ENCODE results near the gene KIAA1958.

The KIAA1958 gene

GRCh38 chr9:112680731-112681402 is 194.2 kb downstream of the KIAA1958 start:
- no peak overlapping the region for H4K8ac ChIP-seq (ENCODE audit: low read depth, low read length)
- H3K27me3 ChIP-seq (ENCODE audit: insufficient read depth, low read length, poor library complexity) = no peaks in the 10 kb centered on the region
- no peak overlapping the region for H3K4me3 ChIP-seq (ENCODE audit: low read length)
- WGBS (ENCODE audit: extremely low coverage, insufficient coverage, low lambda C conversion rate) = no CpG with 5 or more reads among the region's 6 CpGs
- no peak overlapping the region for H2BK5ac ChIP-seq (ENCODE audit: low read length)
- peak overlapping the region; percentile 63 for H3K56ac ChIP-seq (ENCODE audit: low read length)
- H3K36me3 ChIP-seq (ENCODE audit: control insufficient read depth, insufficient read depth, low read length) = no peaks in the 10 kb centered on the region
- no peak overlapping the region for H2AK5ac ChIP-seq (ENCODE audit: low read length)
- no peaks in the 10 kb centered on the region for H3K79me1 ChIP-seq (ENCODE audit: low read length)
- no peak overlapping the region for H2BK120ac ChIP-seq (ENCODE audit: low read depth, low read length)
- H3K4me1 ChIP-seq (ENCODE audit: control insufficient read depth, low read depth, low read length) = peaks cover 2% of the 10 kb centered on the region
- no peak overlapping the region for H4K5ac ChIP-seq (ENCODE audit: low read length)
- no peak overlapping the region for H3K4me2 ChIP-seq (ENCODE audit: low read length)
- H3K18ac ChIP-seq (ENCODE audit: low read length) = no peak overlapping the region
- H3K9ac ChIP-seq (ENCODE audit: low read length) = no peak overlapping the region
- no peak overlapping the region for H3K23ac ChIP-seq (ENCODE audit: low read length)
- no peak overlapping the region for H2BK15ac ChIP-seq (replicated peaks; ENCODE audit: low read depth)
- peak; percentile 64 for DNase-seq
- H3K27ac ChIP-seq (ENCODE audit: low read depth, low read length) = no peak overlapping the region
- H3K4ac ChIP-seq (ENCODE audit: low read depth, low read length) = no peak overlapping the region
- H3K79me2 ChIP-seq (ENCODE audit: control insufficient read depth, insufficient read depth, low read length) = no peaks in the 10 kb centered on the region

- no peak overlapping the region for H3K18ac ChIP-seq (ENCODE audit: low read length)
- no peaks in the 10 kb centered on the region for H3K4me1 ChIP-seq (ENCODE audit: control insufficient read depth, low read depth, low read length)
- H3K56ac ChIP-seq (ENCODE audit: low read length) = no peak overlapping the region
- H4K8ac ChIP-seq (ENCODE audit: low read depth, low read length) = no peak overlapping the region
- no peak overlapping the region for H3K4me3 ChIP-seq (ENCODE audit: low read length)
- H3K79me1 ChIP-seq (ENCODE audit: low read length) = no peaks in the 10 kb centered on the region
- H3K36me3 ChIP-seq (ENCODE audit: control insufficient read depth, insufficient read depth, low read length) = no peaks in the 10 kb centered on the region
- no CpG with 5 or more reads among the region's 6 CpGs for WGBS (ENCODE audit: extremely low coverage, insufficient coverage, low lambda C conversion rate)
- no peak overlapping the region for H4K5ac ChIP-seq (ENCODE audit: low read length)
- H2BK15ac ChIP-seq (replicated peaks; ENCODE audit: low read depth) = no peak overlapping the region
- no peak for DNase-seq
- H3K4me2 ChIP-seq (ENCODE audit: low read length) = no peak overlapping the region
- no peaks in the 10 kb centered on the region for H3K27me3 ChIP-seq (ENCODE audit: insufficient read depth, low read length, poor library complexity)
- H3K79me2 ChIP-seq (ENCODE audit: control insufficient read depth, insufficient read depth, low read length) = no peaks in the 10 kb centered on the region
- no peak overlapping the region for H2BK120ac ChIP-seq (ENCODE audit: low read depth, low read length)
- no peak overlapping the region for H3K9ac ChIP-seq (ENCODE audit: low read length)
- H2AK5ac ChIP-seq (ENCODE audit: low read length) = no peak overlapping the region
- no peak overlapping the region for H3K4ac ChIP-seq (ENCODE audit: low read depth, low read length)
- H3K23ac ChIP-seq (ENCODE audit: low read length) = no peak overlapping the region
- no peak overlapping the region for H2BK5ac ChIP-seq (ENCODE audit: low read length)
- H3K27ac ChIP-seq (ENCODE audit: low read depth, low read length) = no peak overlapping the region
Observed at GRCh38 chr9:112689161-112689740, 202.6 kb downstream of the KIAA1958 start.

- Histone ChIP-seq H4K5ac (ENCODE audit: low read length) (no peak overlapping the region), H3K56ac (ENCODE audit: low read length) (no peak overlapping the region), H2BK15ac (replicated peaks; ENCODE audit: low read depth) (no peak overlapping the region), H3K79me2 (ENCODE audit: control insufficient read depth, insufficient read depth, low read length) (no peaks in the 10 kb centered on the region), H3K4me3 (ENCODE audit: low read length) (no peak overlapping the region), H3K79me1 (ENCODE audit: low read length) (no peaks in the 10 kb centered on the region), H3K36me3 (ENCODE audit: control insufficient read depth, insufficient read depth, low read length) (no peaks in the 10 kb centered on the region), H3K27me3 (ENCODE audit: insufficient read depth, low read length, poor library complexity) (no peaks in the 10 kb centered on the region), H3K4me2 (ENCODE audit: low read length) (no peak overlapping the region), H3K4ac (ENCODE audit: low read depth, low read length) (no peak overlapping the region), H2BK5ac (ENCODE audit: low read length) (no peak overlapping the region), H3K27ac (ENCODE audit: low read depth, low read length) (no peak overlapping the region), H2BK120ac (ENCODE audit: low read depth, low read length) (no peak overlapping the region), H2AK5ac (ENCODE audit: low read length) (no peak overlapping the region), H3K23ac (ENCODE audit: low read length) (no peak overlapping the region), H3K18ac (ENCODE audit: low read length) (no peak overlapping the region), H4K8ac (ENCODE audit: low read depth, low read length) (no peak overlapping the region), H3K4me1 (ENCODE audit: control insufficient read depth, low read depth, low read length) (no peaks in the 10 kb centered on the region), H3K9ac (ENCODE audit: low read length) (no peak overlapping the region)
- DNase-seq = no peak
- no CpG with 5 or more reads among the region's 4 CpGs for WGBS (ENCODE audit: extremely low coverage, insufficient coverage, low lambda C conversion rate)
Observed at GRCh38 chr9:112694706-112695555, 208.3 kb downstream of the KIAA1958 start.

- no peak overlapping the region for H3K4me3 ChIP-seq (ENCODE audit: low read length)
- H3K27me3 ChIP-seq (ENCODE audit: insufficient read depth, low read length, poor library complexity) = no peaks in the 10 kb centered on the region
- no peak overlapping the region for H4K5ac ChIP-seq (ENCODE audit: low read length)
- H4K8ac ChIP-seq (ENCODE audit: low read depth, low read length) = no peak overlapping the region
- no peak overlapping the region for H3K9ac ChIP-seq (ENCODE audit: low read length)
- H3K4ac ChIP-seq (ENCODE audit: low read depth, low read length) = no peak overlapping the region
- no peak for DNase-seq
- no peak overlapping the region for H2BK15ac ChIP-seq (replicated peaks; ENCODE audit: low read depth)
- H3K18ac ChIP-seq (ENCODE audit: low read length) = no peak overlapping the region
- H3K79me1 ChIP-seq (ENCODE audit: low read length) = no peaks in the 10 kb centered on the region
- H2BK120ac ChIP-seq (ENCODE audit: low read depth, low read length) = no peak overlapping the region
- H3K36me3 ChIP-seq (ENCODE audit: control insufficient read depth, insufficient read depth, low read length) = no peaks in the 10 kb centered on the region
- no peak overlapping the region for H2BK5ac ChIP-seq (ENCODE audit: low read length)
- H3K56ac ChIP-seq (ENCODE audit: low read length) = no peak overlapping the region
- H3K27ac ChIP-seq (ENCODE audit: low read depth, low read length) = no peak overlapping the region
- no peak overlapping the region for H3K23ac ChIP-seq (ENCODE audit: low read length)
- H3K79me2 ChIP-seq (ENCODE audit: control insufficient read depth, insufficient read depth, low read length) = no peaks in the 10 kb centered on the region
- WGBS (ENCODE audit: extremely low coverage, insufficient coverage, low lambda C conversion rate) = no CpG with 5 or more reads among the region's 5 CpGs
- no peak overlapping the region for H2AK5ac ChIP-seq (ENCODE audit: low read length)
- H3K4me1 ChIP-seq (ENCODE audit: control insufficient read depth, low read depth, low read length) = no peaks in the 10 kb centered on the region
- no peak overlapping the region for H3K4me2 ChIP-seq (ENCODE audit: low read length)
Observed at GRCh38 chr9:112696461-112696860, 209.8 kb downstream of the KIAA1958 start.

- H2AK5ac ChIP-seq (ENCODE audit: low read length) = no peak overlapping the region
- H3K4me1 ChIP-seq (ENCODE audit: control insufficient read depth, low read depth, low read length) = no peaks in the 10 kb centered on the region
- no peak overlapping the region for H2BK120ac ChIP-seq (ENCODE audit: low read depth, low read length)
- 100% methylated on average over 1 of the region's 5 CpGs for WGBS (ENCODE audit: extremely low coverage, insufficient coverage, low lambda C conversion rate)
- no peak overlapping the region for H3K4me3 ChIP-seq (ENCODE audit: low read length)
- H4K8ac ChIP-seq (ENCODE audit: low read depth, low read length) = no peak overlapping the region
- no peaks in the 10 kb centered on the region for H3K79me2 ChIP-seq (ENCODE audit: control insufficient read depth, insufficient read depth, low read length)
- no peak overlapping the region for H3K9ac ChIP-seq (ENCODE audit: low read length)
- H3K23ac ChIP-seq (ENCODE audit: low read length) = no peak overlapping the region
- no peak overlapping the region for H4K5ac ChIP-seq (ENCODE audit: low read length)
- no peaks in the 10 kb centered on the region for H3K27me3 ChIP-seq (ENCODE audit: insufficient read depth, low read length, poor library complexity)
- H3K27ac ChIP-seq (ENCODE audit: low read depth, low read length) = no peak overlapping the region
- H3K4me2 ChIP-seq (ENCODE audit: low read length) = no peak overlapping the region
- peaks cover 1% of the 10 kb centered on the region for H3K79me1 ChIP-seq (ENCODE audit: low read length)
- DNase-seq = no peak
- H3K56ac ChIP-seq (ENCODE audit: low read length) = no peak overlapping the region
- no peaks in the 10 kb centered on the region for H3K36me3 ChIP-seq (ENCODE audit: control insufficient read depth, insufficient read depth, low read length)
- no peak overlapping the region for H3K18ac ChIP-seq (ENCODE audit: low read length)
- no peak overlapping the region for H3K4ac ChIP-seq (ENCODE audit: low read depth, low read length)
- no peak overlapping the region for H2BK5ac ChIP-seq (ENCODE audit: low read length)
- no peak overlapping the region for H2BK15ac ChIP-seq (replicated peaks; ENCODE audit: low read depth)
Observed at GRCh38 chr9:112699230-112699629, 212.6 kb downstream of the KIAA1958 start.

Data from mesendoderm (in vitro differentiated cells).